ACHN (cell line): ENCODE results near the gene SLC5A2.

Experiments
- DNase-seq: peaks from one replicate; pipeline ENCODE4 v3.0.0-alpha.2; 2015
- in situ Hi-C: cut with HindIII; loops from 2 replicates; pipeline ENCODE4 v1.10.0; 2017; ENCODE audit warnings: low sequenced_read_pairs, low pct_ligation_motif_present, low pct_unique_long_range_greater_than_20kb

SLC5A2 gene

GRCh38 chr16:31458844-31459686 is 23.9 kb upstream of the SLC5A2 start, which contains the start of gene ARMC5:
TSS of gene ARMC5 (plus strand) at chr16:31459501. CDS start at chr16:31459525, 24 bp downstream.
- in situ Hi-C loops = no loop called here
- peak; percentile 99 for DNase-seq

GRCh38 chr16:31459687-31460581 is 23.0 kb upstream of the SLC5A2 start:
- DNase-seq = peak; percentile 100
- in situ Hi-C loops = loop anchor here (10.0 kb wide), 1 partner anchor 65 kb away; the partner anchor contains the start of gene AHSP

GRCh38 chr16:31460582-31461002 is 22.3 kb upstream of the SLC5A2 start:
- in situ Hi-C loops = loop anchor here (10.0 kb wide), 1 partner anchor 64 kb away; the partner anchor contains the start of gene AHSP
- DNase-seq = peak; percentile 74

GRCh38 chr16:31461201-31461920 is 21.6 kb upstream of the SLC5A2 start:
- no peak for DNase-seq
- in situ Hi-C loops = loop anchor here (10.0 kb wide), 1 partner anchor 63 kb away; the partner anchor contains the start of gene AHSP

- no peak for DNase-seq
- in situ Hi-C loops = loop anchor here (10.0 kb wide), 1 partner anchor 63 kb away; the partner anchor contains the start of gene AHSP
These were observed 20.8 kb upstream of the SLC5A2 start for GRCh38 chr16:31461921-31462804.

- no peak for DNase-seq
- in situ Hi-C loops = loop anchor here (10.0 kb wide), 1 partner anchor 60 kb away; the partner anchor contains the start of gene AHSP
These were observed 18.6 kb upstream of the SLC5A2 start for GRCh38 chr16:31464348-31464769.

GRCh38 chr16:31464781-31465260 is 18.1 kb upstream of the SLC5A2 start:
- no peak for DNase-seq
- in situ Hi-C loops = loop anchor here (10.0 kb wide), 1 partner anchor 60 kb away; the partner anchor contains the start of gene AHSP

GRCh38 chr16:31465788-31466370 is 17.0 kb upstream of the SLC5A2 start:
- in situ Hi-C loops = loop anchor here (10.0 kb wide), 1 partner anchor 59 kb away; the partner anchor contains the start of gene AHSP
- no peak for DNase-seq

GRCh38 chr16:31466381-31466841 is 16.5 kb upstream of the SLC5A2 start:
- in situ Hi-C loops = loop anchor here (10.0 kb wide), 1 partner anchor 58 kb away; the partner anchor contains the start of gene AHSP
- DNase-seq = no peak

- in situ Hi-C loops = loop anchor here (10.0 kb wide), 1 partner anchor 58 kb away; the partner anchor contains the start of gene AHSP
- no peak for DNase-seq
These were observed 15.7 kb upstream of the SLC5A2 start for GRCh38 chr16:31467151-31467773.

GRCh38 chr16:31467858-31468257 is 15.1 kb upstream of the SLC5A2 start:
- in situ Hi-C loops = loop anchor here (10.0 kb wide), 1 partner anchor 57 kb away; the partner anchor contains the start of gene AHSP
- DNase-seq = no peak

GRCh38 chr16:31470615-31471014 is 12.3 kb upstream of the SLC5A2 start:
- in situ Hi-C loops = no loop called here
- DNase-seq = no peak

- no peak for DNase-seq
- in situ Hi-C loops = no loop called here
These were observed 11.6 kb upstream of the SLC5A2 start for GRCh38 chr16:31471241-31471874.

- in situ Hi-C loops = no loop called here
- DNase-seq = peak; percentile 73
These were observed 10.8 kb upstream of the SLC5A2 start, which contains the start of gene TGFB1I1 for GRCh38 chr16:31471875-31472708. TSS of gene TGFB1I1 (plus strand) at chr16:31472152. CDS start at chr16:31472189, 37 bp downstream.
